Measurements from ENCODE around the gene GRK3. TPM values are rescaled to one million over a fixed set of nuclear protein-coding genes. Genes with fewer than 3 reads are reported as not detected.
A peak's percentile ranks its signal among the peaks of the same experiment; 100 is the strongest.

The GRK3 gene
- total RNA-seq, 2 donors from 2014 or later = 5.8 to 27.2 TPM

GRCh38 chr22:25765801-25766200 is 201.3 kb downstream of the GRK3 start:
- Mint-ChIP-seq H3K4me1 (no peaks in the 10 kb centered on the region), H3K36me3 (ENCODE audit: low read depth) (no peaks in the 10 kb centered on the region), H3K27me3 (peaks cover 4% of the 10 kb centered on the region), H3K4me3 (no peak overlapping the region), H3K9me3 (peaks cover 14% of the 10 kb centered on the region), H3K27ac (no peak overlapping the region)
- ATAC-seq (replicated peaks) = no peak

GRCh38 chr22:25766418-25766817 is 201.9 kb downstream of the GRK3 start:
- no peak overlapping the region for H3K4me3 Mint-ChIP-seq
- H3K36me3 Mint-ChIP-seq (ENCODE audit: low read depth) = no peaks in the 10 kb centered on the region
- no peak for ATAC-seq (replicated peaks)
- H3K27ac Mint-ChIP-seq = no peak overlapping the region
- H3K4me1 Mint-ChIP-seq = no peaks in the 10 kb centered on the region
- H3K9me3 Mint-ChIP-seq = peaks cover 14% of the 10 kb centered on the region
- peaks cover 4% of the 10 kb centered on the region for H3K27me3 Mint-ChIP-seq

- Mint-ChIP-seq H3K9me3 (peaks cover 14% of the 10 kb centered on the region), H3K27me3 (peaks cover 7% of the 10 kb centered on the region), H3K4me1 (peaks cover 4% of the 10 kb centered on the region), H3K27ac (peak overlapping the region; percentile 51), H3K4me3 (no peak overlapping the region), H3K36me3 (ENCODE audit: low read depth) (no peaks in the 10 kb centered on the region)
- no peak for ATAC-seq (replicated peaks)
Observed at GRCh38 chr22:25770333-25770732, 205.9 kb downstream of the GRK3 start.

DNA sequence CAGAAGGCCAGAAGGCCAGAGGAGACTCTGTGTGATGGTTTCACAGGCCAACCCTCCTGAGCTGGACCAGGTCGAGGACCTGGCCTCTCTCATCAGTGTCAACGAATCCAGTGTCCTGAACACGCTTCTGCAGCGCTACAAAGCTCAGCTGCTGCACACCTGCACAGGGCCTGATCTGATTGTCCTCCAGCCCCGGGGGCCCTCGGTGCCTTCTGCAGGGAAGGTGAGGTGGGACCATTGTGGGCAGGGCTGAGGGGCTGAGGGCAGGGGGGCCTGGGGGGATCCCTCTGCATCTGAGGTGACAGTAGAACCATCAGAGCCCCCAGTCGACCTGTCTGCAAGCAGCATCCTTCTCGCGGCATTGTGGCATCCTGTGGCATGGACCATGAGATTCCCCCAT is 207.8 kb downstream of the GRK3 start:
- H3K4me1 Mint-ChIP-seq = peaks cover 4% of the 10 kb centered on the region
- no peak overlapping the region for H3K27ac Mint-ChIP-seq
- peaks cover 11% of the 10 kb centered on the region for H3K27me3 Mint-ChIP-seq
- no peaks in the 10 kb centered on the region for H3K36me3 Mint-ChIP-seq (ENCODE audit: low read depth)
- H3K4me3 Mint-ChIP-seq = no peak overlapping the region
- ATAC-seq (replicated peaks) = no peak
- no peaks in the 10 kb centered on the region for H3K9me3 Mint-ChIP-seq

GRCh38 chr22:25774575-25775026 is 210.1 kb downstream of the GRK3 start:
- Mint-ChIP-seq H3K9me3 (no peaks in the 10 kb centered on the region), H3K27me3 (peaks cover 7% of the 10 kb centered on the region), H3K27ac (no peak overlapping the region), H3K4me1 (peaks cover 4% of the 10 kb centered on the region), H3K36me3 (ENCODE audit: low read depth) (no peaks in the 10 kb centered on the region), H3K4me3 (no peak overlapping the region)
- ATAC-seq (replicated peaks) = no peak

- H3K9me3 Mint-ChIP-seq = no peaks in the 10 kb centered on the region
- H3K27ac Mint-ChIP-seq = peak overlapping the region; percentile 26
- peaks cover 4% of the 10 kb centered on the region for H3K4me1 Mint-ChIP-seq
- no peak overlapping the region for H3K4me3 Mint-ChIP-seq
- H3K27me3 Mint-ChIP-seq = peaks cover 7% of the 10 kb centered on the region
- H3K36me3 Mint-ChIP-seq (ENCODE audit: low read depth) = no peaks in the 10 kb centered on the region
- ATAC-seq (replicated peaks) = no peak
Observed at GRCh38 chr22:25775531-25775930, 211.1 kb downstream of the GRK3 start.

DNA sequence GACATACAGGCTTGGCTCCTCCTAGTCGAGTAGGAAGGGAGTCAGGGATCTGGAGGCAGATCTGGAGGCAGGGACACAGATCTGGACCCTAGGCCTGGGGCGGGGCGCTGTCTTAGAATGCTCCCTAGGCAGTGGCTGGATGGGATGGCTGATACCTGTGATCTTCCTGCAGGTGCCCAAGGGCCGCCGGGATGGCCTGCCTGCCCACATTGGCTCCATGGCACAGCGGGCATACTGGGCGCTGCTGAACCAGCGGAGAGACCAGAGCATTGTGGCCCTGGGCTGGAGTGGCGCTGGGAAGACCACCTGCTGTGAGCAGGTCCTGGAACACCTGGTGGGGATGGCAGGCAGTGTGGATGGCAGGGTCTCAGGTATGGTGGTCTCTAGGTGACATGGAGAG is 212.9 kb downstream of the GRK3 start:
- Mint-ChIP-seq H3K4me3 (no peak overlapping the region), H3K4me1 (peaks cover 4% of the 10 kb centered on the region), H3K27me3 (peaks cover 7% of the 10 kb centered on the region), H3K36me3 (ENCODE audit: low read depth) (no peaks in the 10 kb centered on the region), H3K9me3 (no peaks in the 10 kb centered on the region), H3K27ac (no peak overlapping the region)
- ATAC-seq (replicated peaks) = no peak

GRCh38 chr22:25777870-25778269 is 213.4 kb downstream of the GRK3 start:
- peaks cover 7% of the 10 kb centered on the region for H3K27me3 Mint-ChIP-seq
- no peak overlapping the region for H3K27ac Mint-ChIP-seq
- H3K4me3 Mint-ChIP-seq = no peak overlapping the region
- ATAC-seq (replicated peaks) = no peak
- peaks cover 3% of the 10 kb centered on the region for H3K4me1 Mint-ChIP-seq
- H3K9me3 Mint-ChIP-seq = no peaks in the 10 kb centered on the region
- no peaks in the 10 kb centered on the region for H3K36me3 Mint-ChIP-seq (ENCODE audit: low read depth)

Other genes with a start within 250 kb of the GRK3 start
- gene MYO18B, start 177.5 kb downstream of the GRK3 start, total RNA-seq = 1 to 10 TPM; 2.3 to 4.3 TPM